ENCODE results near the gene KCNK3.

- TF ChIP-seq CTCF (optimal IDR thresholded peaks at IDR 0.05 in 1 of 3, IDR thresholded peaks at IDR 0.05 in 1 of 3, conservative IDR thresholded peaks at IDR 0.05 in 1 of 3; ENCODE audit: extremely low read depth in 1 of 3, insufficient read depth in 2 of 3, low read length in 3 of 3) (no peak), EZH2 (IDR thresholded peaks at IDR 0.05; ENCODE audit: low read length) (no peak)
Measured at GRCh38 chr2:26716340-26716739, 23.8 kb downstream of the KCNK3 start.
